A673 (cell line): ENCODE results near the gene TRIM41. TPM values are rescaled to one million over a fixed set of nuclear protein-coding genes. Genes with fewer than 3 reads are reported as not detected.

Source experiments
- BruUV-seq: library from RNA; stranded (reverse); fragments of 400-500 nt; replicated peaks from 2 replicates; lab custom pipeline; 2021; lab: Mats Ljungman, UMichigan
- CTCF ChIA-PET: fragments of 300-600 bp; sonication (Branson Sonifier 250); formaldehyde crosslinking; loops from one replicate; lab custom pipeline; 2022; ENCODE audit warnings: antibody characterized with exemption; lab: Charles Lee
- POLR2A ChIA-PET: fragments of 300-600 bp; sonication (Branson Sonifier 250); formaldehyde crosslinking; loops from one replicate; lab custom pipeline; 2022; ENCODE audit warnings: antibody characterized with exemption; ENCODE audit not compliant: low non-redundant PET; lab: Charles Lee
- DNase-seq: peaks from one replicate; pipeline ENCODE4 v3.0.0-alpha.2; 2015; ENCODE audit warnings: low spot score
- H3K27ac ChIP-seq: fragments of 200-600 bp; sonication (generic); 2 replicates; pipeline ENCODE4 v1.5.1; 2016; ENCODE audit warnings: mixed run types, low read depth, mild to moderate bottlenecking, mixed read lengths, antibody characterized with exemption, low read length; ENCODE audit not compliant: poor library complexity, severe bottlenecking
- H3K27me3 ChIP-seq: fragments of 200-600 bp; sonication (generic); replicated peaks from 2 replicates; pipeline ENCODE4 v1.6.1; 2017; ENCODE audit warnings: mixed run types, low read depth, mild to moderate bottlenecking, mixed read lengths, antibody characterized with exemption, low read length; ENCODE audit not compliant: insufficient read depth, poor library complexity
- H3K36me3 ChIP-seq: fragments of 200-600 bp; sonication (generic); 2 replicates; pipeline ENCODE4 v1.6.1; 2016; ENCODE audit warnings: mixed run types, mild to moderate bottlenecking, mixed read lengths, antibody characterized with exemption, low read length; ENCODE audit not compliant: insufficient read depth, poor library complexity, severe bottlenecking
- H3K4me1 ChIP-seq: fragments of 200-600 bp; sonication (generic); 2 replicates; pipeline ENCODE4 v1.6.1; 2017; ENCODE audit warnings: mixed run types, mild to moderate bottlenecking, mixed read lengths, antibody characterized with exemption, low read length; ENCODE audit not compliant: insufficient read depth, poor library complexity, severe bottlenecking
- H3K4me3 ChIP-seq: fragments of 200-600 bp; sonication (generic); 2 replicates; pipeline ENCODE4 v1.5.1; 2016; ENCODE audit warnings: low read depth, mixed run types, mild to moderate bottlenecking, mixed read lengths, low read length; ENCODE audit not compliant: poor library complexity, severe bottlenecking
- H3K9me3 ChIP-seq: fragments of 200-600 bp; sonication (generic); 2 replicates; pipeline ENCODE4 v1.6.1; 2016; ENCODE audit warnings: mixed run types, low read depth, mild to moderate bottlenecking, mixed read lengths, antibody characterized with exemption, low read length; ENCODE audit not compliant: poor library complexity, severe bottlenecking
- EZH2 ChIP-seq: fragments of 200-600 bp; sonication (generic); IDR thresholded peaks from 2 replicates; pipeline ENCODE4 v1.6.1; 2017; ENCODE audit warnings: borderline replicate concordance, low read depth, mild to moderate bottlenecking, mixed read lengths, antibody characterized with exemption, low read length; ENCODE audit not compliant: poor library complexity, severe bottlenecking
- intact Hi-C: fragments of 100-400 bp; cut with micrococcal nuclease; formaldehyde crosslinking; loops from one replicate; pipeline ENCODE4 v1.10.0; 2022; ENCODE audit not compliant: unreplicated experiment
- total RNA-seq: library from RNA; stranded (reverse); gene quantifications from 2 replicates; pipeline ENCODE4 v1.2.3, GENCODE V29; 2021
- TF ChIP-seq, protein P1 (sequence below): fragments of 300-800, 200-600 bp; sonication (generic); conservative IDR thresholded peaks from 2 replicates; pipeline ENCODE4 v1.5.1; 2017; ENCODE audit warnings: low read depth, mild to moderate bottlenecking, antibody characterized with exemption, low read length, moderate library complexity, mixed read lengths

TRIM41 gene
- total RNA-seq, 1 experiment from 2014 or later, result 24.6 TPM

DNA sequence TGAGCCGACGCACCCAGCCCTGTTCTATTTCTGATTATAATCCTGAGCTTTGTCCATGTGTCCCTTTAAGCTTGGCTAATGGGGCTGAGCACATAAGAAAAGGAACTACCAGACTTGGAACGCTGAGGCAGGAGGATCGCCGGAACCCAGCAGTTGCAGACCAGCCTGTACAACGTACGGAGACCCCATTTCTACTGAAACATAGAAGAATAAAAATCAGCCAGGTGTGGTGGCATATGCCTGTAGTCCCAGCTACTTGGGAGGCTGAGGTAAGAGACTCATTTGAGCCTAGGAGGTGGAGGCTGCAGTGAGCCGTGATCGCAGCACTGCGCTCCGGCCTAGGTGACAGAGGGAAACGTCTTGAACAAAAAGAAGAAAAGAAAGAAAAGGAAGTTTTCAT, 40.4 kb upstream of the TRIM41 start:
- Histone ChIP-seq H3K36me3 (no peaks in the 10 kb centered on the region), H3K4me3 (no peak overlapping the region), H3K27ac (no peak overlapping the region), H3K4me1 (peaks cover 6% of the 10 kb centered on the region), H3K27me3 (no peaks in the 10 kb centered on the region), H3K9me3 (no peaks in the 10 kb centered on the region)
- no peak for DNase-seq
- intact Hi-C loops, result no loop called here
- ChIA-PET CTCF (no interaction called here), POLR2A (no interaction called here)
- BruUV-seq, result no TSS peak
- TF ChIP-seq, protein P1, sequence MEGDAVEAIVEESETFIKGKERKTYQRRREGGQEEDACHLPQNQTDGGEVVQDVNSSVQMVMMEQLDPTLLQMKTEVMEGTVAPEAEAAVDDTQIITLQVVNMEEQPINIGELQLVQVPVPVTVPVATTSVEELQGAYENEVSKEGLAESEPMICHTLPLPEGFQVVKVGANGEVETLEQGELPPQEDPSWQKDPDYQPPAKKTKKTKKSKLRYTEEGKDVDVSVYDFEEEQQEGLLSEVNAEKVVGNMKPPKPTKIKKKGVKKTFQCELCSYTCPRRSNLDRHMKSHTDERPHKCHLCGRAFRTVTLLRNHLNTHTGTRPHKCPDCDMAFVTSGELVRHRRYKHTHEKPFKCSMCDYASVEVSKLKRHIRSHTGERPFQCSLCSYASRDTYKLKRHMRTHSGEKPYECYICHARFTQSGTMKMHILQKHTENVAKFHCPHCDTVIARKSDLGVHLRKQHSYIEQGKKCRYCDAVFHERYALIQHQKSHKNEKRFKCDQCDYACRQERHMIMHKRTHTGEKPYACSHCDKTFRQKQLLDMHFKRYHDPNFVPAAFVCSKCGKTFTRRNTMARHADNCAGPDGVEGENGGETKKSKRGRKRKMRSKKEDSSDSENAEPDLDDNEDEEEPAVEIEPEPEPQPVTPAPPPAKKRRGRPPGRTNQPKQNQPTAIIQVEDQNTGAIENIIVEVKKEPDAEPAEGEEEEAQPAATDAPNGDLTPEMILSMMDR, result no peak
- TF ChIP-seq EZH2, result no peak

DNA sequence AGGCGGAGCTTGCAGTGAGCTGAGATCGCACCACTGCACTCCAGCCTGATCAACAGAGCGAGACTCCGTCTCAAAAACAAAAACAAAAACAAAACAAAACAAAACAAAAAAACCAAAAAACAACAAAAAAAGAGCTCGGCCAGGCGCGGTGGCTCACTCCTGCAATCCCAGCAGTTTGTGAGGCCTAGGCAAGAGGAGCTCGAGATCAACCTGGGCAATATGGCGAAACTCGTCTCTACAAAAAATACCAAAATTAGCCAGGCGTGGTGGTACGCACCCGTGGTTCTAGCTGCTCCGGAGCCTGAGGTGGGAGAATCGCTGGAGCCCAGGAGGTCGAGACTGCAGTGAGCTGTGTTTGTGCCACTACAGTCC, 38.2 kb upstream of the TRIM41 start:
- peak overlapping the region; percentile 68 for H3K27ac ChIP-seq
- TF ChIP-seq, protein P1, result no peak
- TF ChIP-seq EZH2, result no peak
- ChIA-PET CTCF (interaction anchor here (0.7 to 1.5 kb wide), 5 partner anchors 8 to 400 kb away, joined by 3 to 8 read pairs (median 5); no protein-coding TSS in a partner anchor), POLR2A (interaction anchor here (0.5 kb wide), 2 partner anchors 316 to 534 kb away, joined by 3 to 5 read pairs; no protein-coding TSS in a partner anchor)
- BruUV-seq, result no TSS peak
- peaks cover 6% of the 10 kb centered on the region for H3K4me1 ChIP-seq
- DNase-seq, result no peak
- H3K27me3 ChIP-seq, result no peaks in the 10 kb centered on the region
- no peaks in the 10 kb centered on the region for H3K9me3 ChIP-seq
- H3K36me3 ChIP-seq, result no peaks in the 10 kb centered on the region
- peak overlapping the region; percentile 51 for H3K4me3 ChIP-seq
- intact Hi-C loops, result loop anchor here (1.0 to 2.0 kb wide), 2 partner anchors 12 to 76 kb away; partner anchors contain the start of gene TRIM52

DNA sequence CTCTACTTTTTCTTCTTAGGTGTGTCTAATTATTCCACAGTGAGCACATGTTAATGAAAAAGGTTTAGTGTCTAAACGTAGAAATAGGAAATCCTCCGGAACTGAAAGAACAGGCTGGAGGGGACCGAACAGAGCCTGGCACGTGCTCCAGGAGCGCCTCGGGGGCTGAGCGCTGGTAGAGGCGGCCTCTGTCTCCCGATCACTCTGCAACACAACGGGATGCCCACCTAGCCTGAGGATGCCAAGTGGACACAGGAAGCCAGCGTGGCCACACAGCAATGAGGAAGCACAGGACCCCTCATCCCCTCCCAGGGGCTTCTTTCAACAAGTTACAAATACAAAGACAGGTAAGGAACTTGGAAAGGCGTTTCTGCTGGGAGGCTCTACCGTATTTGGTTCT, 37.5 kb upstream of the TRIM41 start:
- intact Hi-C loops, result loop anchor here (2.0 kb wide), 1 partner anchor 75 kb away; the partner anchor contains the start of gene TRIM52
- ChIA-PET CTCF (no interaction called here), POLR2A (no interaction called here)
- no peaks in the 10 kb centered on the region for H3K9me3 ChIP-seq
- BruUV-seq, result no TSS peak
- peaks cover 6% of the 10 kb centered on the region for H3K4me1 ChIP-seq
- no peak overlapping the region for H3K27ac ChIP-seq
- H3K27me3 ChIP-seq, result no peaks in the 10 kb centered on the region
- H3K4me3 ChIP-seq, result no peak overlapping the region
- DNase-seq, result no peak
- no peak for TF ChIP-seq EZH2
- TF ChIP-seq, protein P1, result no peak
- no peaks in the 10 kb centered on the region for H3K36me3 ChIP-seq
